ENCODE measurements around the gene NR2C1.

GRCh38 chr12:95116341-95116740, 42.9 kb upstream of the NR2C1 start:
- TF ChIP-seq, protein P1, sequence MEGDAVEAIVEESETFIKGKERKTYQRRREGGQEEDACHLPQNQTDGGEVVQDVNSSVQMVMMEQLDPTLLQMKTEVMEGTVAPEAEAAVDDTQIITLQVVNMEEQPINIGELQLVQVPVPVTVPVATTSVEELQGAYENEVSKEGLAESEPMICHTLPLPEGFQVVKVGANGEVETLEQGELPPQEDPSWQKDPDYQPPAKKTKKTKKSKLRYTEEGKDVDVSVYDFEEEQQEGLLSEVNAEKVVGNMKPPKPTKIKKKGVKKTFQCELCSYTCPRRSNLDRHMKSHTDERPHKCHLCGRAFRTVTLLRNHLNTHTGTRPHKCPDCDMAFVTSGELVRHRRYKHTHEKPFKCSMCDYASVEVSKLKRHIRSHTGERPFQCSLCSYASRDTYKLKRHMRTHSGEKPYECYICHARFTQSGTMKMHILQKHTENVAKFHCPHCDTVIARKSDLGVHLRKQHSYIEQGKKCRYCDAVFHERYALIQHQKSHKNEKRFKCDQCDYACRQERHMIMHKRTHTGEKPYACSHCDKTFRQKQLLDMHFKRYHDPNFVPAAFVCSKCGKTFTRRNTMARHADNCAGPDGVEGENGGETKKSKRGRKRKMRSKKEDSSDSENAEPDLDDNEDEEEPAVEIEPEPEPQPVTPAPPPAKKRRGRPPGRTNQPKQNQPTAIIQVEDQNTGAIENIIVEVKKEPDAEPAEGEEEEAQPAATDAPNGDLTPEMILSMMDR (IDR thresholded peaks at IDR 0.05), result no peak
- TF ChIP-seq POLR2A (IDR thresholded peaks at IDR 0.05), result no peak
